WTC11 (cell line): ENCODE results near the gene ADAMTS12. TPM values are rescaled to one million over a fixed set of nuclear protein-coding genes. Genes with fewer than 3 reads are reported as not detected.

Experiments used
- ATAC-seq: fragments of 200-7000 bp; cut with Tn5 transposase; 2 replicates; pipeline ENCODE4 v1.10.0; 2021; ENCODE audit warnings: mild to moderate bottlenecking, moderate library complexity
- CTCF ChIA-PET: fragments of 300-600 bp; sonication (Branson Sonifier 250); formaldehyde crosslinking; loops from one replicate; lab custom pipeline; 2021; ENCODE audit warnings: antibody characterized with exemption; lab: Charles Lee
- POLR2A ChIA-PET: fragments of 350-600 bp; sonication (Branson Sonifier 250); formaldehyde crosslinking; loops from one replicate; lab custom pipeline; 2021; ENCODE audit warnings: antibody characterized with exemption; lab: Charles Lee
- DNase-seq: peaks from one replicate; pipeline ENCODE4 v3.0.0; 2021; ENCODE audit warnings: low spot score
- H3K27ac Mint-ChIP-seq: 2 replicates; pipeline ENCODE4 v1.8.0; 2021; ENCODE audit warnings: mixed read lengths
- H3K27me3 Mint-ChIP-seq: 2 replicates; pipeline ENCODE4 v1.8.0; 2021; ENCODE audit warnings: low read depth, mild to moderate bottlenecking, moderate library complexity, mixed read lengths
- H3K36me3 Mint-ChIP-seq: 2 replicates; pipeline ENCODE4 v1.8.0; 2021; ENCODE audit warnings: mixed read lengths
- H3K4me1 Mint-ChIP-seq: 2 replicates; pipeline ENCODE4 v1.8.0; 2022; ENCODE audit warnings: mixed read lengths
- H3K4me3 Mint-ChIP-seq: 2 replicates; pipeline ENCODE4 v1.8.0; 2021; ENCODE audit warnings: mild to moderate bottlenecking, moderate library complexity, mixed read lengths
- H3K9me3 Mint-ChIP-seq: 2 replicates; pipeline ENCODE4 v1.8.0; 2021; ENCODE audit warnings: mixed read lengths
- AFF4 ChIP-seq: sonication (generic); formaldehyde crosslinking; IDR thresholded peaks from 2 replicates; pipeline ENCODE4 v1.8.1; 2023; ENCODE audit warnings: mild to moderate bottlenecking, missing genetic modification reagents, borderline replicate concordance
- ATF2 ChIP-seq: sonication (generic); formaldehyde crosslinking; IDR thresholded peaks from 2 replicates; pipeline ENCODE4 v1.8.1; 2022; ENCODE audit warnings: low read depth, missing genetic modification reagents, borderline replicate concordance
- CBFB ChIP-seq: sonication (generic); formaldehyde crosslinking; IDR thresholded peaks from 2 replicates; pipeline ENCODE4 v1.8.1; 2022; ENCODE audit warnings: mild to moderate bottlenecking, low read depth, missing genetic modification reagents
- E2F5 ChIP-seq: sonication (generic); formaldehyde crosslinking; IDR thresholded peaks from 2 replicates; pipeline ENCODE4 v1.8.1; 2022; ENCODE audit warnings: mild to moderate bottlenecking, moderate library complexity, missing genetic modification reagents
- SMAD4 ChIP-seq: sonication (generic); formaldehyde crosslinking; IDR thresholded peaks from 2 replicates; pipeline ENCODE4 v1.8.0; 2022; ENCODE audit warnings: mild to moderate bottlenecking, missing genetic modification reagents
- SOX15 ChIP-seq: fragments of 250-450 bp; sonication (Bioruptor Pico); IDR thresholded peaks from 2 replicates; pipeline ENCODE4 v1.9.0; 2021; ENCODE audit warnings: mild to moderate bottlenecking
- ZNF138 ChIP-seq: sonication (generic); formaldehyde crosslinking; conservative IDR thresholded peaks from 2 replicates; pipeline ENCODE4 v1.8.1; 2022; ENCODE audit warnings: mild to moderate bottlenecking, moderate library complexity, missing genetic modification reagents
- ZNF219 ChIP-seq: sonication (generic); formaldehyde crosslinking; IDR thresholded peaks from 2 replicates; pipeline ENCODE4 v1.8.0; 2023; ENCODE audit warnings: missing genetic modification reagents, mild to moderate bottlenecking, borderline replicate concordance
- ZNF263 ChIP-seq: sonication (generic); formaldehyde crosslinking; IDR thresholded peaks from 2 replicates; pipeline ENCODE4 v1.8.1; 2022; ENCODE audit warnings: low read depth, mild to moderate bottlenecking, moderate library complexity, missing genetic modification reagents
- ZNF396 ChIP-seq: fragments of 250-450 bp; sonication (Bioruptor Pico); IDR thresholded peaks from 2 replicates; pipeline ENCODE4 v1.8.0; 2021; ENCODE audit warnings: mild to moderate bottlenecking, moderate library complexity, borderline replicate concordance
- ZNF416 ChIP-seq: fragments of 250-450 bp; sonication (Bioruptor Pico); IDR thresholded peaks from 2 replicates; pipeline ENCODE4 v1.9.0; 2021; ENCODE audit warnings: mild to moderate bottlenecking, inconsistent platforms
- ZNF423 ChIP-seq: fragments of 250-450 bp; sonication (Bioruptor Pico); IDR thresholded peaks from 2 replicates; pipeline ENCODE4 v2.1.2; 2022; ENCODE audit warnings: mild to moderate bottlenecking, moderate library complexity
- total RNA-seq: library from RNA; stranded (reverse); gene quantifications from 3 replicates; pipeline ENCODE4 v1.2.3, GENCODE V29; 2021
- TF ChIP-seq, protein P1 (sequence below): fragments of 250-450 bp; sonication (Bioruptor Pico); conservative IDR thresholded peaks from 2 replicates; pipeline ENCODE4 v1.9.0; 2021; ENCODE audit warnings: mild to moderate bottlenecking
- TF ChIP-seq, protein P2 (sequence below): fragments of 250-450 bp; sonication (Bioruptor Pico); IDR thresholded peaks from 2 replicates; pipeline ENCODE4 v1.9.0; 2021; ENCODE audit warnings: mild to moderate bottlenecking
- TF ChIP-seq, protein P3 (sequence below): fragments of 200-600 bp; IDR thresholded peaks from 2 replicates; pipeline ENCODE4 v1.8.0; 2022; ENCODE audit warnings: antibody characterized with exemption
- TF ChIP-seq, protein P4 (sequence below): sonication (generic); formaldehyde crosslinking; IDR thresholded peaks from 2 replicates; pipeline ENCODE4 v1.8.0; 2023; ENCODE audit warnings: mild to moderate bottlenecking, missing genetic modification reagents
- TF ChIP-seq, protein P5 (sequence below): sonication (generic); formaldehyde crosslinking; IDR thresholded peaks from 2 replicates; pipeline ENCODE4 v1.8.0; 2023; ENCODE audit warnings: missing genetic modification reagents, mild to moderate bottlenecking, borderline replicate concordance

The ADAMTS12 gene
- total RNA-seq, 1 experiment from 2014 or later, result 13.5 TPM

GRCh38 chr5:33594006-33594405, 297.8 kb downstream of the ADAMTS12 start:
- CTCF ChIA-PET, result interaction anchor here (0.9 to 1.4 kb wide), 3 partner anchors 9 to 376 kb away, joined by 3 to 5 read pairs (median 4); no protein-coding TSS in a partner anchor
- TF ChIP-seq ZNF219 (CRISPR knock-in tag) (no peak), CBFB (CRISPR knock-in tag) (no peak), ATF2 (CRISPR knock-in tag) (no peak), AFF4 (CRISPR knock-in tag) (no peak), SMAD4 (CRISPR knock-in tag) (no peak), ZNF138 (CRISPR knock-in tag) (no peak), E2F5 (CRISPR knock-in tag) (no peak), ZNF396 (CRISPR knock-in tag) (no peak), ZNF263 (no peak), SOX15 (no peak), ZNF423 (CRISPR knock-in tag) (no peak), ZNF416 (CRISPR knock-in tag) (no peak)
- TF ChIP-seq, protein P1, sequence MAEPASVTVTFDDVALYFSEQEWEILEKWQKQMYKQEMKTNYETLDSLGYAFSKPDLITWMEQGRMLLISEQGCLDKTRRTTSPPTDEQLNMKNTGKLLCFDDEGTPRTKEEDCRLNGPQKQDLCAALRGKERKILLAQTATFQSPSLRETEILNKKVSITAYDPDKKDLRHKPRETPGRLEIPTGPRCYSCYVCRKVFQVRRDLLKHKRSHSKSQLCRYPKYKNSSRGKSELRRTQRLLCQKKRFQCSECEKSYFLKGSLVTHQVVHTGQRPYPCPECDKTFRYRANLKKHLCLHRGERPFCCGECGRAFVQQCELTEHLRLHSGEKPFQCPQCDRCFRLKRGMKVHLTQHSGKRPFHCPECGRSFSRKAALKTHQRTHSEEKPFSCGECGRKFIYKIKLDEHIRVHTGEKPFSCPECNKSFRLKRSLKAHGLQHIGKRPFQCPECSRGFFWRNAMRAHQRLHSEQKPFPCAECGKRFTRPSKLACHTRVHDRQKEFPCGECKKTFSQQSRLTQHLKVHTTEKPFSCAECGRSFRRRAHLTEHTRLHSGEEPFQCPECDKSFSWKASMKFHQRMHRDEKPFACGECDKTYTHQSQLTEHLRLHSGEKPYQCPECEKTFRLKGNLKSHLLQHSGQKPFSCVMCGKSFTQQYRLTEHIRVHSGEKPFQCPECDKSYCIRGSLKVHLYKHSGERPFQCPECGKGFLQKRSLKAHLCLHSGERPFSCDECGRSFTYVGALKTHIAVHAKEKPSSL (CRISPR knock-in tag), result no peak
- TF ChIP-seq, protein P2, sequence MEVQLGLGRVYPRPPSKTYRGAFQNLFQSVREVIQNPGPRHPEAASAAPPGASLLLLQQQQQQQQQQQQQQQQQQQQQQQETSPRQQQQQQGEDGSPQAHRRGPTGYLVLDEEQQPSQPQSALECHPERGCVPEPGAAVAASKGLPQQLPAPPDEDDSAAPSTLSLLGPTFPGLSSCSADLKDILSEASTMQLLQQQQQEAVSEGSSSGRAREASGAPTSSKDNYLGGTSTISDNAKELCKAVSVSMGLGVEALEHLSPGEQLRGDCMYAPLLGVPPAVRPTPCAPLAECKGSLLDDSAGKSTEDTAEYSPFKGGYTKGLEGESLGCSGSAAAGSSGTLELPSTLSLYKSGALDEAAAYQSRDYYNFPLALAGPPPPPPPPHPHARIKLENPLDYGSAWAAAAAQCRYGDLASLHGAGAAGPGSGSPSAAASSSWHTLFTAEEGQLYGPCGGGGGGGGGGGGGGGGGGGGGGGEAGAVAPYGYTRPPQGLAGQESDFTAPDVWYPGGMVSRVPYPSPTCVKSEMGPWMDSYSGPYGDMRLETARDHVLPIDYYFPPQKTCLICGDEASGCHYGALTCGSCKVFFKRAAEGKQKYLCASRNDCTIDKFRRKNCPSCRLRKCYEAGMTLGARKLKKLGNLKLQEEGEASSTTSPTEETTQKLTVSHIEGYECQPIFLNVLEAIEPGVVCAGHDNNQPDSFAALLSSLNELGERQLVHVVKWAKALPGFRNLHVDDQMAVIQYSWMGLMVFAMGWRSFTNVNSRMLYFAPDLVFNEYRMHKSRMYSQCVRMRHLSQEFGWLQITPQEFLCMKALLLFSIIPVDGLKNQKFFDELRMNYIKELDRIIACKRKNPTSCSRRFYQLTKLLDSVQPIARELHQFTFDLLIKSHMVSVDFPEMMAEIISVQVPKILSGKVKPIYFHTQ, result no peak
- TF ChIP-seq, protein P3, sequence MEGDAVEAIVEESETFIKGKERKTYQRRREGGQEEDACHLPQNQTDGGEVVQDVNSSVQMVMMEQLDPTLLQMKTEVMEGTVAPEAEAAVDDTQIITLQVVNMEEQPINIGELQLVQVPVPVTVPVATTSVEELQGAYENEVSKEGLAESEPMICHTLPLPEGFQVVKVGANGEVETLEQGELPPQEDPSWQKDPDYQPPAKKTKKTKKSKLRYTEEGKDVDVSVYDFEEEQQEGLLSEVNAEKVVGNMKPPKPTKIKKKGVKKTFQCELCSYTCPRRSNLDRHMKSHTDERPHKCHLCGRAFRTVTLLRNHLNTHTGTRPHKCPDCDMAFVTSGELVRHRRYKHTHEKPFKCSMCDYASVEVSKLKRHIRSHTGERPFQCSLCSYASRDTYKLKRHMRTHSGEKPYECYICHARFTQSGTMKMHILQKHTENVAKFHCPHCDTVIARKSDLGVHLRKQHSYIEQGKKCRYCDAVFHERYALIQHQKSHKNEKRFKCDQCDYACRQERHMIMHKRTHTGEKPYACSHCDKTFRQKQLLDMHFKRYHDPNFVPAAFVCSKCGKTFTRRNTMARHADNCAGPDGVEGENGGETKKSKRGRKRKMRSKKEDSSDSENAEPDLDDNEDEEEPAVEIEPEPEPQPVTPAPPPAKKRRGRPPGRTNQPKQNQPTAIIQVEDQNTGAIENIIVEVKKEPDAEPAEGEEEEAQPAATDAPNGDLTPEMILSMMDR, result no peak
- TF ChIP-seq, protein P4, sequence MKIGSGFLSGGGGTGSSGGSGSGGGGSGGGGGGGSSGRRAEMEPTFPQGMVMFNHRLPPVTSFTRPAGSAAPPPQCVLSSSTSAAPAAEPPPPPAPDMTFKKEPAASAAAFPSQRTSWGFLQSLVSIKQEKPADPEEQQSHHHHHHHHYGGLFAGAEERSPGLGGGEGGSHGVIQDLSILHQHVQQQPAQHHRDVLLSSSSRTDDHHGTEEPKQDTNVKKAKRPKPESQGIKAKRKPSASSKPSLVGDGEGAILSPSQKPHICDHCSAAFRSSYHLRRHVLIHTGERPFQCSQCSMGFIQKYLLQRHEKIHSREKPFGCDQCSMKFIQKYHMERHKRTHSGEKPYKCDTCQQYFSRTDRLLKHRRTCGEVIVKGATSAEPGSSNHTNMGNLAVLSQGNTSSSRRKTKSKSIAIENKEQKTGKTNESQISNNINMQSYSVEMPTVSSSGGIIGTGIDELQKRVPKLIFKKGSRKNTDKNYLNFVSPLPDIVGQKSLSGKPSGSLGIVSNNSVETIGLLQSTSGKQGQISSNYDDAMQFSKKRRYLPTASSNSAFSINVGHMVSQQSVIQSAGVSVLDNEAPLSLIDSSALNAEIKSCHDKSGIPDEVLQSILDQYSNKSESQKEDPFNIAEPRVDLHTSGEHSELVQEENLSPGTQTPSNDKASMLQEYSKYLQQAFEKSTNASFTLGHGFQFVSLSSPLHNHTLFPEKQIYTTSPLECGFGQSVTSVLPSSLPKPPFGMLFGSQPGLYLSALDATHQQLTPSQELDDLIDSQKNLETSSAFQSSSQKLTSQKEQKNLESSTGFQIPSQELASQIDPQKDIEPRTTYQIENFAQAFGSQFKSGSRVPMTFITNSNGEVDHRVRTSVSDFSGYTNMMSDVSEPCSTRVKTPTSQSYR (CRISPR knock-in tag), result no peak
- TF ChIP-seq, protein P5, sequence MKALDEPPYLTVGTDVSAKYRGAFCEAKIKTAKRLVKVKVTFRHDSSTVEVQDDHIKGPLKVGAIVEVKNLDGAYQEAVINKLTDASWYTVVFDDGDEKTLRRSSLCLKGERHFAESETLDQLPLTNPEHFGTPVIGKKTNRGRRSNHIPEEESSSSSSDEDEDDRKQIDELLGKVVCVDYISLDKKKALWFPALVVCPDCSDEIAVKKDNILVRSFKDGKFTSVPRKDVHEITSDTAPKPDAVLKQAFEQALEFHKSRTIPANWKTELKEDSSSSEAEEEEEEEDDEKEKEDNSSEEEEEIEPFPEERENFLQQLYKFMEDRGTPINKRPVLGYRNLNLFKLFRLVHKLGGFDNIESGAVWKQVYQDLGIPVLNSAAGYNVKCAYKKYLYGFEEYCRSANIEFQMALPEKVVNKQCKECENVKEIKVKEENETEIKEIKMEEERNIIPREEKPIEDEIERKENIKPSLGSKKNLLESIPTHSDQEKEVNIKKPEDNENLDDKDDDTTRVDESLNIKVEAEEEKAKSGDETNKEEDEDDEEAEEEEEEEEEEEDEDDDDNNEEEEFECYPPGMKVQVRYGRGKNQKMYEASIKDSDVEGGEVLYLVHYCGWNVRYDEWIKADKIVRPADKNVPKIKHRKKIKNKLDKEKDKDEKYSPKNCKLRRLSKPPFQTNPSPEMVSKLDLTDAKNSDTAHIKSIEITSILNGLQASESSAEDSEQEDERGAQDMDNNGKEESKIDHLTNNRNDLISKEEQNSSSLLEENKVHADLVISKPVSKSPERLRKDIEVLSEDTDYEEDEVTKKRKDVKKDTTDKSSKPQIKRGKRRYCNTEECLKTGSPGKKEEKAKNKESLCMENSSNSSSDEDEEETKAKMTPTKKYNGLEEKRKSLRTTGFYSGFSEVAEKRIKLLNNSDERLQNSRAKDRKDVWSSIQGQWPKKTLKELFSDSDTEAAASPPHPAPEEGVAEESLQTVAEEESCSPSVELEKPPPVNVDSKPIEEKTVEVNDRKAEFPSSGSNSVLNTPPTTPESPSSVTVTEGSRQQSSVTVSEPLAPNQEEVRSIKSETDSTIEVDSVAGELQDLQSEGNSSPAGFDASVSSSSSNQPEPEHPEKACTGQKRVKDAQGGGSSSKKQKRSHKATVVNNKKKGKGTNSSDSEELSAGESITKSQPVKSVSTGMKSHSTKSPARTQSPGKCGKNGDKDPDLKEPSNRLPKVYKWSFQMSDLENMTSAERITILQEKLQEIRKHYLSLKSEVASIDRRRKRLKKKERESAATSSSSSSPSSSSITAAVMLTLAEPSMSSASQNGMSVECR (CRISPR knock-in tag), result no peak

More at GRCh38 chr5:33594006-33594405, 297.8 kb downstream of the ADAMTS12 start:
- H3K4me1 Mint-ChIP-seq, result no peaks in the 10 kb centered on the region
- POLR2A ChIA-PET, result no interaction called here
- H3K36me3 Mint-ChIP-seq, result no peaks in the 10 kb centered on the region
- no peak for ATAC-seq
- H3K27me3 Mint-ChIP-seq, result no peaks in the 10 kb centered on the region
- H3K4me3 Mint-ChIP-seq, result no peak overlapping the region
- H3K9me3 Mint-ChIP-seq, result no peaks in the 10 kb centered on the region
- no peak overlapping the region for H3K27ac Mint-ChIP-seq
- DNase-seq, result no peak
